ENCODE data around the gene PHC2. TPM values are rescaled to one million over a fixed set of nuclear protein-coding genes. Genes with fewer than 3 reads are reported as not detected.
A peak's percentile ranks its signal among the peaks of the same experiment; 100 is the strongest.

PHC2 gene
- total and polyA plus RNA-seq, 11 donors = 79.7 to 194 (median 99.4) TPM

GRCh38 chr1:33296824-33297223, 134.1 kb downstream of the PHC2 start:
- TF ChIP-seq, protein P1, sequence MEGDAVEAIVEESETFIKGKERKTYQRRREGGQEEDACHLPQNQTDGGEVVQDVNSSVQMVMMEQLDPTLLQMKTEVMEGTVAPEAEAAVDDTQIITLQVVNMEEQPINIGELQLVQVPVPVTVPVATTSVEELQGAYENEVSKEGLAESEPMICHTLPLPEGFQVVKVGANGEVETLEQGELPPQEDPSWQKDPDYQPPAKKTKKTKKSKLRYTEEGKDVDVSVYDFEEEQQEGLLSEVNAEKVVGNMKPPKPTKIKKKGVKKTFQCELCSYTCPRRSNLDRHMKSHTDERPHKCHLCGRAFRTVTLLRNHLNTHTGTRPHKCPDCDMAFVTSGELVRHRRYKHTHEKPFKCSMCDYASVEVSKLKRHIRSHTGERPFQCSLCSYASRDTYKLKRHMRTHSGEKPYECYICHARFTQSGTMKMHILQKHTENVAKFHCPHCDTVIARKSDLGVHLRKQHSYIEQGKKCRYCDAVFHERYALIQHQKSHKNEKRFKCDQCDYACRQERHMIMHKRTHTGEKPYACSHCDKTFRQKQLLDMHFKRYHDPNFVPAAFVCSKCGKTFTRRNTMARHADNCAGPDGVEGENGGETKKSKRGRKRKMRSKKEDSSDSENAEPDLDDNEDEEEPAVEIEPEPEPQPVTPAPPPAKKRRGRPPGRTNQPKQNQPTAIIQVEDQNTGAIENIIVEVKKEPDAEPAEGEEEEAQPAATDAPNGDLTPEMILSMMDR (IDR thresholded peaks at IDR 0.05) = no peak
- TF ChIP-seq POLR2A (IDR thresholded peaks at IDR 0.05) = no peak
- H3K4me3 ChIP-seq = no peak overlapping the region
- H3K9me3 ChIP-seq = no peaks in the 10 kb centered on the region
- H3K36me3 ChIP-seq = peaks cover 0 to 70% (median 60%) of the 10 kb centered on the region in 9 donors
- ATAC-seq (no peak), DNase-seq (peak in 1 of 5 donors; percentile 13)
- H3K4me1 ChIP-seq = peaks cover 0 to 30% (median 17%) of the 10 kb centered on the region in 12 donors
- no peak overlapping the region for H3K27ac ChIP-seq
- H3K27me3 ChIP-seq = no peaks in the 10 kb centered on the region
- intact Hi-C loops (cut with DNase I) = loop anchor here (1.0 to 10.0 kb wide), 17 partner anchors 40 to 318 kb away; partner anchors contain the start of genes ZSCAN20 (in 2 of the 10) and ZNF362 (in 1 of the 10)
- 82 to 95% (median 93%) methylated on average over 3 to 4 of the region's 4 CpGs for WGBS, 4 donors

GRCh38 chr1:33296082-33296458, 134.8 kb downstream of the PHC2 start:
- H3K4me1 ChIP-seq = peaks cover 0 to 25% (median 15%) of the 10 kb centered on the region in 12 donors
- H3K9me3 ChIP-seq = no peaks in the 10 kb centered on the region
- no peak for TF ChIP-seq POLR2A (IDR thresholded peaks at IDR 0.05)
- TF ChIP-seq, protein P1 (IDR thresholded peaks at IDR 0.05) = no peak
- no peaks in the 10 kb centered on the region for H3K27me3 ChIP-seq
- peak overlapping the region in 3 of 12 donors; percentile 6 to 46 (median 24) for H3K27ac ChIP-seq
- WGBS, 4 donors = 68 to 78% (median 71%) methylated on average over 9 of the region's 9 CpGs
- H3K4me3 ChIP-seq = no peak overlapping the region
- peaks cover 0 to 70% (median 60%) of the 10 kb centered on the region in 9 donors for H3K36me3 ChIP-seq
- ATAC-seq (peak in 1 of 4 donors; percentile 15), DNase-seq (peak in 1 of 5 donors; percentile 38)
- intact Hi-C loops (cut with DNase I) = loop anchor here (1.0 to 10.0 kb wide), 17 partner anchors 39 to 319 kb away; partner anchors contain the start of genes ZSCAN20 (in 2 of the 10) and ZNF362 (in 1 of the 10)

GRCh38 chr1:33295450-33296081, 135.3 kb downstream of the PHC2 start:
- ATAC-seq = peak; percentile 72 to 88 (median 80)
- peak overlapping the region in 5 of 12 donors; percentile 6 to 46 (median 23) for H3K27ac ChIP-seq

More at GRCh38 chr1:33295450-33296081, 135.3 kb downstream of the PHC2 start:
- Histone ChIP-seq H3K4me3 (no peak overlapping the region), H3K9me3 (no peaks in the 10 kb centered on the region), H3K27me3 (no peaks in the 10 kb centered on the region), H3K36me3 (peaks cover 0 to 70% (median 60%) of the 10 kb centered on the region in 9 donors), H3K4me1 (peaks cover 0 to 25% (median 11%) of the 10 kb centered on the region in 12 donors)
- peak; percentile 78 to 92 (median 84) for DNase-seq
- intact Hi-C loops (cut with DNase I) = loop anchor here (1.0 to 10.0 kb wide), 20 partner anchors 38 to 319 kb away; partner anchors contain the start of genes ZSCAN20 (in 2 of the 10) and ZNF362 (in 1 of the 10)
- WGBS, 4 donors = 37 to 52% (median 41%) methylated on average over 9 to 12 of the region's 12 CpGs
- TF ChIP-seq, protein P1 (IDR thresholded peaks at IDR 0.05) = peak in 11 of 12 donors; percentile 90 to 100 (median 97)
- TF ChIP-seq POLR2A (IDR thresholded peaks at IDR 0.05) = no peak

Measured in heart left ventricle (tissue), 16 donors.